Cardiac muscle cell (in vitro differentiated cells and primary cell): ENCODE results near the gene CEP97. TPM values are rescaled to one million over a fixed set of nuclear protein-coding genes. Genes with fewer than 3 reads are reported as not detected.
A peak's percentile ranks its signal among the peaks of the same experiment; 100 is the strongest.

Experiments used
- DNase-seq, 2 donors: peaks; one replicate each; pipeline versions ENCODE4 v3.0.0 to v3.0.0-alpha.2; 2010 to 2017; ENCODE audit warnings: low read depth in 1 of 2, low spot score in 1 of 2
- H3K27ac ChIP-seq: fragments of 200-600 bp; sonication (generic); 2 replicates; pipeline ENCODE4 v1.5.1; 2016
- H3K27me3 ChIP-seq: fragments of 200-600 bp; sonication (generic); 2 replicates; pipeline ENCODE4 v1.6.0; 2016; ENCODE audit warnings: control low read depth
- H3K36me3 ChIP-seq: fragments of 200-600 bp; sonication (generic); 2 replicates; pipeline ENCODE4 v1.5.1; 2016; ENCODE audit warnings: control low read depth
- H3K4me1 ChIP-seq: fragments of 200-600 bp; sonication (generic); 2 replicates; pipeline ENCODE4 v1.8.1; 2017; ENCODE audit warnings: low read depth, mild to moderate bottlenecking, mixed run types
- H3K4me3 ChIP-seq: fragments of 200-600 bp; sonication (generic); 2 replicates; pipeline ENCODE4 v1.5.1; 2016; ENCODE audit warnings: mild to moderate bottlenecking
- H3K9me3 ChIP-seq: fragments of 200-600 bp; sonication (generic); 2 replicates; pipeline ENCODE4 v1.5.1; 2017; ENCODE audit warnings: low read depth, mild to moderate bottlenecking, control low read depth
- CTCF ChIP-seq: IDR thresholded peaks from 2 replicates; pipeline ENCODE4 v1.5.1; 2012; ENCODE audit warnings: low read depth, mild to moderate bottlenecking, low read length
- polyA plus RNA-seq: library from polyadenylated mRNA; unstranded; fragments of >200 nt; fragmentation: Nextera tagmentation; extraction: Ambion mirVana; gene quantifications from 2 replicates; pipeline ENCODE4 v1.2.1, GENCODE V29; 2016
- total RNA-seq: library from RNA; depleted of rRNA; stranded (reverse); fragments of >200 nt; gene quantifications from 2 replicates; pipeline ENCODE4 v1.2.3, GENCODE V29; 2016

Gene CEP97
- total and polyA plus RNA-seq, 2 experiments from 2014 or later, result 3.4 to 20.4 TPM

- Histone ChIP-seq H3K9me3 (no peaks in the 10 kb centered on the region), H3K27me3 (no peaks in the 10 kb centered on the region), H3K27ac (no peak overlapping the region), H3K4me1 (peaks cover 4% of the 10 kb centered on the region), H3K36me3 (no peaks in the 10 kb centered on the region), H3K4me3 (peak overlapping the region; percentile 57)
- TF ChIP-seq CTCF, result no peak
- DNase-seq, result peak in 1 of 2 donors; percentile 48
Measured at GRCh38 chr3:101779822-101780381, 55.5 kb downstream of the CEP97 start.

- TF ChIP-seq CTCF, result no peak
- Histone ChIP-seq H3K9me3 (no peaks in the 10 kb centered on the region), H3K27me3 (no peaks in the 10 kb centered on the region), H3K4me3 (no peak overlapping the region), H3K4me1 (peaks cover 4% of the 10 kb centered on the region), H3K36me3 (peaks cover 2% of the 10 kb centered on the region), H3K27ac (no peak overlapping the region)
- peak in 1 of 2 donors; percentile 85 for DNase-seq
Measured at GRCh38 chr3:101780661-101781060, 56.2 kb downstream of the CEP97 start.

- peaks cover 6% of the 10 kb centered on the region for H3K36me3 ChIP-seq
- H3K27me3 ChIP-seq, result no peaks in the 10 kb centered on the region
- no peaks in the 10 kb centered on the region for H3K9me3 ChIP-seq
- H3K4me1 ChIP-seq, result peaks cover 4% of the 10 kb centered on the region
- H3K4me3 ChIP-seq, result no peak overlapping the region
- no peak overlapping the region for H3K27ac ChIP-seq
- peak in 1 of 2 donors; percentile 14 for DNase-seq
- no peak for TF ChIP-seq CTCF
Measured at GRCh38 chr3:101781166-101781565, 56.8 kb downstream of the CEP97 start.

- Histone ChIP-seq H3K27ac (no peak overlapping the region), H3K4me1 (peaks cover under 1% of the 10 kb centered on the region), H3K9me3 (no peaks in the 10 kb centered on the region), H3K36me3 (peaks cover 22% of the 10 kb centered on the region), H3K27me3 (no peaks in the 10 kb centered on the region), H3K4me3 (no peak overlapping the region)
- no peak for TF ChIP-seq CTCF
- no peak for DNase-seq
Measured at GRCh38 chr3:101784855-101785613, 60.6 kb downstream of the CEP97 start.

GRCh38 chr3:101791778-101792177, 67.4 kb downstream of the CEP97 start:
- no peak overlapping the region for H3K27ac ChIP-seq
- H3K36me3 ChIP-seq, result peaks cover 14% of the 10 kb centered on the region
- no peak overlapping the region for H3K4me3 ChIP-seq
- H3K4me1 ChIP-seq, result no peaks in the 10 kb centered on the region
- DNase-seq, result no peak
- no peaks in the 10 kb centered on the region for H3K9me3 ChIP-seq
- no peak for TF ChIP-seq CTCF
- H3K27me3 ChIP-seq, result no peaks in the 10 kb centered on the region
